Large intestine (tissue), 3 donors: ENCODE results near the gene TMEM235. TPM values are rescaled to one million over a fixed set of nuclear protein-coding genes. Genes with fewer than 3 reads are reported as not detected.
"Not testable (repeated sequence)": the region's sequence is repeated elsewhere in the genome, so short reads cannot be mapped to it uniquely, and the experiment has no call there.

Experiments used
- DNase-seq, 2 donors: peaks; one replicate each; pipeline versions ENCODE4 v3.0.0 to v3.0.0-alpha.2; 2013
- H3K27ac ChIP-seq: one replicate; pipeline ENCODE4 v1.5.1; 2013; ENCODE audit warnings: low read length
- H3K27me3 ChIP-seq: 2 replicates; pipeline ENCODE4 v1.6.1; 2013; ENCODE audit warnings: low read length; ENCODE audit not compliant: control insufficient read depth, insufficient read depth
- H3K36me3 ChIP-seq: 2 replicates; pipeline ENCODE4 v1.6.1; 2013; ENCODE audit warnings: low read length; ENCODE audit not compliant: control insufficient read depth, insufficient read depth
- H3K4me1 ChIP-seq: one replicate; pipeline ENCODE4 v1.6.1; 2013; ENCODE audit warnings: low read length; ENCODE audit not compliant: control insufficient read depth, insufficient read depth
- H3K4me3 ChIP-seq: one replicate; pipeline ENCODE4 v1.5.1; 2013; ENCODE audit warnings: low read length
- H3K9me3 ChIP-seq: one replicate; pipeline ENCODE4 v1.6.1; 2013; ENCODE audit warnings: mild to moderate bottlenecking, low read depth, low read length, moderate library complexity; ENCODE audit not compliant: control insufficient read depth
- WGBS: methylation state at CpG from one replicate; pipeline ENCODE4 v1.1.5; 2013; ENCODE audit warnings: low lambda C conversion rate; ENCODE audit not compliant: insufficient coverage; 5-methylcytosine and 5-hydroxymethylcytosine counted together
- polyA plus RNA-seq: library from polyadenylated mRNA; unstranded; fragments of 120-200 nt; gene quantifications from one replicate; pipeline ENCODE4 v1.2.1, GENCODE V29; 2013

TMEM235 gene
- polyA plus RNA-seq, 1 donor: 0.10 TPM

- H3K27ac ChIP-seq: no peak overlapping the region
- no peak for DNase-seq
- no peak overlapping the region for H3K4me3 ChIP-seq
- no peaks in the 10 kb centered on the region for H3K36me3 ChIP-seq
- H3K27me3 ChIP-seq: peaks cover 39% of the 10 kb centered on the region
- no CpG with 5 or more reads among the region's 13 CpGs for WGBS
- peaks cover 5% of the 10 kb centered on the region for H3K9me3 ChIP-seq
- H3K4me1 ChIP-seq: peaks cover 5% of the 10 kb centered on the region
Measured at GRCh38 chr17:78230252-78230962, 1.0 kb upstream of the TMEM235 start.

- peaks cover 39% of the 10 kb centered on the region for H3K27me3 ChIP-seq
- DNase-seq: no peak
- peaks cover 5% of the 10 kb centered on the region for H3K4me1 ChIP-seq
Measured at GRCh38 chr17:78231991-78232858, 794 bp downstream of the TMEM235 start.

GRCh38 chr17:78232859-78233173 is 1.4 kb downstream of the TMEM235 start:
- Histone ChIP-seq H3K4me3 (no peak overlapping the region), H3K4me1 (peaks cover 8% of the 10 kb centered on the region), H3K9me3 (peaks cover 5% of the 10 kb centered on the region), H3K36me3 (no peaks in the 10 kb centered on the region), H3K27me3 (peaks cover 36% of the 10 kb centered on the region), H3K27ac (no peak overlapping the region)
- WGBS: no CpG with 5 or more reads among the region's 2 CpGs
- no peak for DNase-seq

More at GRCh38 chr17:78231991-78232858, 794 bp downstream of the TMEM235 start:
- WGBS: no CpG with 5 or more reads among the region's 55 CpGs
- no peak overlapping the region for H3K27ac ChIP-seq
- no peak overlapping the region for H3K4me3 ChIP-seq
- peaks cover 5% of the 10 kb centered on the region for H3K9me3 ChIP-seq
- H3K36me3 ChIP-seq: no peaks in the 10 kb centered on the region

- Histone ChIP-seq H3K36me3 (no peaks in the 10 kb centered on the region), H3K27me3 (peaks cover 32% of the 10 kb centered on the region), H3K9me3 (peaks cover 5% of the 10 kb centered on the region), H3K4me3 (no peak overlapping the region), H3K4me1 (peaks cover 12% of the 10 kb centered on the region), H3K27ac (no peak overlapping the region)
- no peak for DNase-seq
- WGBS: no CpG with 5 or more reads among the region's 10 CpGs
Measured at GRCh38 chr17:78233678-78234077, 2.2 kb downstream of the TMEM235 start.

GRCh38 chr17:78234261-78234865 is 2.9 kb downstream of the TMEM235 start:
- DNase-seq: no peak
- Histone ChIP-seq H3K27ac (no peak overlapping the region), H3K4me3 (no peak overlapping the region), H3K36me3 (no peaks in the 10 kb centered on the region), H3K27me3 (peaks cover 30% of the 10 kb centered on the region), H3K4me1 (peaks cover 12% of the 10 kb centered on the region), H3K9me3 (peaks cover 5% of the 10 kb centered on the region)
- whole genome bisulfite sequencing: 100% methylated on average over 2 of the region's 17 CpGs

GRCh38 chr17:78235022-78235421 is 3.6 kb downstream of the TMEM235 start:
- Histone ChIP-seq H3K4me1 (peaks cover 12% of the 10 kb centered on the region), H3K27me3 (peaks cover 30% of the 10 kb centered on the region)
- H3K9me3 ChIP-seq, H3K4me3 ChIP-seq, DNase-seq, H3K36me3 ChIP-seq, H3K27ac ChIP-seq: not testable (repeated sequence)
- WGBS: no CpG with 5 or more reads among the region's 6 CpGs

GRCh38 chr17:78235885-78236284 is 4.5 kb downstream of the TMEM235 start:
- Histone ChIP-seq H3K36me3 (no peaks in the 10 kb centered on the region), H3K27me3 (peaks cover 22% of the 10 kb centered on the region), H3K4me1 (peaks cover 12% of the 10 kb centered on the region), H3K9me3 (peaks cover 5% of the 10 kb centered on the region), H3K4me3 (no peak overlapping the region), H3K27ac (no peak overlapping the region)
- no peak for DNase-seq
- WGBS: no CpG with 5 or more reads among the region's 8 CpGs

GRCh38 chr17:78236362-78237127 is 5.1 kb downstream of the TMEM235 start:
- no peaks in the 10 kb centered on the region for H3K36me3 ChIP-seq
- peaks cover 15% of the 10 kb centered on the region for H3K27me3 ChIP-seq
- H3K4me1 ChIP-seq: peaks cover 10% of the 10 kb centered on the region
- no peak overlapping the region for H3K4me3 ChIP-seq
- peaks cover 3% of the 10 kb centered on the region for H3K9me3 ChIP-seq
- no CpG with 5 or more reads among the region's 20 CpGs for WGBS
- DNase-seq: no peak
- no peak overlapping the region for H3K27ac ChIP-seq

GRCh38 chr17:78237401-78238012 is 6.1 kb downstream of the TMEM235 start:
- Histone ChIP-seq H3K27me3 (peaks cover 7% of the 10 kb centered on the region), H3K9me3 (no peaks in the 10 kb centered on the region), H3K4me1 (peaks cover 7% of the 10 kb centered on the region), H3K27ac (no peak overlapping the region), H3K36me3 (no peaks in the 10 kb centered on the region), H3K4me3 (no peak overlapping the region)
- DNase-seq: no peak
- WGBS: no CpG with 5 or more reads among the region's 11 CpGs
